ENCODE data around the gene TNFRSF21. TPM values are rescaled to one million over a fixed set of nuclear protein-coding genes. Genes with fewer than 3 reads are reported as not detected.

The TNFRSF21 gene
- total RNA-seq, 4 donors from 2014 or later = 1.6 to 5.4 (median 3.1) TPM

GRCh38 chr6:47290124-47290834, 19.4 kb downstream of the TNFRSF21 start:
- intact Hi-C loops (cut with DNase I; ENCODE audit: low total_unique reads) = no loop called here

DNA sequence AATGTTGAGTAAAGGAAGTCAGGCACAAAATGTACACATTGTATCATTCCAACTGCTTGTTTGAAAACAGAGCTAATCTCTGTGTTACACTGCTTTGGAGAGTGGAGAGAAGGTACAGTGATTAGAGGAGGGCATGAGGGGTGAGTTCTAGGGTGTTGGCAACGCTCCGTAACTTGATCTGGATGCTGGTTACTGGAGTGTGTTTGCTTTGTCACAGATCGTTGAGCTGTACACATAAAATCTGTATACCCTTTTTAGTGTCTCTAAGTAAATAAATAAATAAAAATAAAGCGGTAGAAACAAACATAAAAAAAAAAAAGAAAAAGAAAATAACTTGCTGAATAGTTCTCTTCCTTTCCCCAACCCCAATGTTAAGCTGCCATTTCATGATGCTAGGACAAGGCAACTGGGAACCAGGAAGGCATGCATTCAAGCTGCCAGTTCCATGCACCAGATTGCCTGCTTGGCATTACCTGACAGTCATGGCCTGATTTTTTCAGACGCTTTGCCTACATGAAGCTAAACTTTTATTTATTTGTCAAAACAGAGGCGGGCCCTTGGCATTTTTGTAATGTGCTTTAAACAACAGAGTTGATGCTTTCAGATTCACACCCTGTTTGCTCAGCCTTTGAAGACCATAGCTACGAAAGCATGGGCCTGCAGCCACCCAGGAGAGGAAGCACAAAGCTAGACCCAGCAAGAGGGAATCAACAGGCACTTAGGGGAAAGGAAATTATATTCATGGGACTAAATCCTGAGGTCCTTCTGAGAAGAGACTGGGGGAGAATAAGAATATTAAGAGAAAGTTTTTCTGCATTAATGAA, 21.2 kb downstream of the TNFRSF21 start:
- intact Hi-C loops (cut with DNase I; ENCODE audit: low total_unique reads) = no loop called here
- DNase-seq (ENCODE audit: low spot score in 2 of 2) = no peak
- H3K4me3 ChIP-seq (ENCODE audit: low read depth, poor library complexity, severe bottlenecking) = no peak overlapping the region
- WGBS, 2 donors = 82 to 85% methylated on average over 7 of the region's 7 CpGs
- TF ChIP-seq CTCF (IDR thresholded peaks at IDR 0.05) = no peak
- TF ChIP-seq POLR2A (IDR thresholded peaks at IDR 0.05) = no peak

More at GRCh38 chr6:47290124-47290834, 19.4 kb downstream of the TNFRSF21 start:
- H3K4me3 ChIP-seq (ENCODE audit: low read depth, poor library complexity, severe bottlenecking) = no peak overlapping the region
- WGBS, 2 donors = 91 to 95% methylated on average over 7 of the region's 7 CpGs
- no peak for DNase-seq (ENCODE audit: low spot score in 2 of 2)
- TF ChIP-seq POLR2A (IDR thresholded peaks at IDR 0.05) (no peak), CTCF (IDR thresholded peaks at IDR 0.05) (no peak)

DNA sequence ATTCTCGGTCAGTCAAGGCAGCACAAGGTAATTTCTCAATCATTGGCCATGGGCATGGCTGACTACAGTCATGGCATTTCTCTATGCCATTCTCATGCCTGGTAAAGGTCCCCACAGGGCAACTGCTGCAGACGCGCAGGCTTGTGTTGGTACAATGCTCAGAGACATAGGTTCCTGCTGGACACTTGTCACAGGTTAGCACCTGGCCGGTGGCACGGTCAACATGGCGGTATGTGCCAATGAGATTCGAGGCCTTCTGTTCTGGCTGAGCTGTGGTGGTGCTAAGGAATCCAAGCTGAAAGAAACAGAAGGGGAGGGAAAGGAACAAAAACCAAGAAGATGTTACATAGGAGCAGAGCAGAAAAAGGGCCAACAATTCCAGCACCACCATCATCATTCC, 23.4 kb downstream of the TNFRSF21 start:
- TF ChIP-seq CTCF (IDR thresholded peaks at IDR 0.05) = no peak
- no peak for TF ChIP-seq POLR2A (IDR thresholded peaks at IDR 0.05)
- 96 to 98% methylated on average over 7 of the region's 7 CpGs for WGBS, 2 donors
- no peak overlapping the region for H3K4me3 ChIP-seq (ENCODE audit: low read depth, poor library complexity, severe bottlenecking)
- intact Hi-C loops (cut with DNase I; ENCODE audit: low total_unique reads) = no loop called here
- no peak for DNase-seq (ENCODE audit: low spot score in 2 of 2)

- no peak overlapping the region for H3K4me3 ChIP-seq (ENCODE audit: low read depth, poor library complexity, severe bottlenecking)
- WGBS, 2 donors = 86 to 98% methylated on average over 7 of the region's 7 CpGs
- intact Hi-C loops (cut with DNase I; ENCODE audit: low total_unique reads) = no loop called here
- DNase-seq (ENCODE audit: low spot score in 2 of 2) = no peak
- TF ChIP-seq POLR2A (IDR thresholded peaks at IDR 0.05) (no peak), CTCF (IDR thresholded peaks at IDR 0.05) (no peak)
These were observed 25.7 kb downstream of the TNFRSF21 start for GRCh38 chr6:47283993-47284392.

- TF ChIP-seq CTCF (IDR thresholded peaks at IDR 0.05) = no peak
- 75 to 76% methylated on average over 3 of the region's 3 CpGs for WGBS, 2 donors
- H3K4me3 ChIP-seq (ENCODE audit: low read depth, poor library complexity, severe bottlenecking) = no peak overlapping the region
- intact Hi-C loops (cut with DNase I; ENCODE audit: low total_unique reads) = no loop called here
- DNase-seq (ENCODE audit: low spot score in 2 of 2) = no peak
These were observed 31.2 kb downstream of the TNFRSF21 start for GRCh38 chr6:47278545-47278944.

All from lower leg skin (tissue), 4 donors.